Kidney tubule cell (primary cell): ENCODE measurements around the gene BAMBI.

ENCODE experiments used
- DNase-seq: peaks from one replicate; pipeline ENCODE4 v3.0.0-alpha.2; 2018; ENCODE audit warnings: low spot score

BAMBI gene

GRCh38 chr10:28705472-28705871, 28.2 kb downstream of the BAMBI start:
- DNase-seq: no peak

DNA sequence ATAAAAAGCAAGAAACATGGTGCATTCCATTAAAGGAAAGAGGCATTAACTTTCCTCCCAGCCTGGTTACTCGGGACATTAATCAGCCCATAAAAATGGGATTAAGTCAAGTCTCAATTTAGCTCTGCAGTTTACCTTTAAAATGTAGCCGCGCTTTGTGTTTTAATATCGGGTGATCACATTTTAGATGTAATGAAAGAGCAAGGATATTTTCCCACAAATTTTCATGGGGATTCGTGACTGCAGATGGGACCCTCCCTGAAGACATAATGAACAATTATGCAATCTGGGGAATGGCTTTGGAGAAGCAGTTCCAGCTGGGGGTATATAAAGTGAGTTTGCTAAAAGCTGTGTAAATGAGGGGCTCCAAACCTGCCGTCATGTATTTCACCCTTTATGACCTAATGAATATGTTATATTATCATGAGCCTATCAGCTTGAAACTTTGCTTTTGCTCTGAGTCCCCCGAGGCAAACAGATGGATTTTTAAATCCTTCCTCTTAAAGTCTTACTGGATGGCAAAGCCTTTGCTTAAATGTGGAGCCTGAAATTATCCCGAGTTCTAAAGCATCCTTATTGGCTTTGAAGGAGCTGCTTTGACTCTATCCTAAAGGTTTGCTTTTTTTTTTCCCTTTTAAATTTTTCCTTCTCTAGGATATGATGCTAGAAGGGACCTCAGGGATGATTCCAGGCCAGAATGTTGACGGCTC, 31.8 kb downstream of the BAMBI start:
- no peak for DNase-seq

GRCh38 chr10:28710202-28710886, 33.0 kb downstream of the BAMBI start:
- DNase-seq: no peak

GRCh38 chr10:28711041-28711440, 33.7 kb downstream of the BAMBI start:
- DNase-seq: no peak

GRCh38 chr10:28711776-28712175, 34.5 kb downstream of the BAMBI start:
- DNase-seq: peak; percentile 71

DNA sequence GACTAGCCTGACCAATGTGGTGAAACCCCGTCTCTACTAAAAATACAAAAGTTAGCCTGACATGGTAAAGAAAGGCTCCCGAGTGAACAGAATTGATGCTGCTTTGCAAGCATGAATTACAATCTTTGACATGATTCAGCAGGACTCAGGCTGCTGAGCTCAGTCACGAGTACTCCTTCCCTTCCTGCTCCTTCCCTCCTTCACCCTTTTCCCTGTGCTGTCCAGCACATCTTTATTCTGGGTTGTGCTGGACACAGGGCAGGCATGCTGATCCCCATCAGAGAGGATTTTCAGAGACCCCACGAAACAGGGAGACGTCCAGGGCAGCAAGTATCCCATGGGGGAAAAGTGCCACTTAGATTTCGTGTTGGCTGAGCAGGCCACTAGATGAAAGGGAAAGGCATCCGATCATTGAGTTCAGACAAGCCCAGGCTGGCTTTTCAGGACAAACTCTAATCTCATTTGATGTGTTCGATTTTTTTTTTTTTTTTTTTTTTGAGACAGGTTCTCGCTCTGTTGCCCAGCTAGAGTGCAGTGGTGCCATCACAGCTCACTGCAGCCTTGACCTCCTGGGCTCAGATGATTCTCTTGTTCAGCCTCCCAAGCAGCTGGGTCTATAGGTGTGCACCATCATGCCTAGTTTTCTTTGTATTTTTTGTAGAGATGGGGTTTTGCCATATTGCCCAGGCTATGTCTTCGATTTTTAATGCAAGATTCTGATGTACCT, 36.5 kb downstream of the BAMBI start:
- no peak for DNase-seq

GRCh38 chr10:28714401-28715053, 37.2 kb downstream of the BAMBI start:
- DNase-seq: no peak

DNA sequence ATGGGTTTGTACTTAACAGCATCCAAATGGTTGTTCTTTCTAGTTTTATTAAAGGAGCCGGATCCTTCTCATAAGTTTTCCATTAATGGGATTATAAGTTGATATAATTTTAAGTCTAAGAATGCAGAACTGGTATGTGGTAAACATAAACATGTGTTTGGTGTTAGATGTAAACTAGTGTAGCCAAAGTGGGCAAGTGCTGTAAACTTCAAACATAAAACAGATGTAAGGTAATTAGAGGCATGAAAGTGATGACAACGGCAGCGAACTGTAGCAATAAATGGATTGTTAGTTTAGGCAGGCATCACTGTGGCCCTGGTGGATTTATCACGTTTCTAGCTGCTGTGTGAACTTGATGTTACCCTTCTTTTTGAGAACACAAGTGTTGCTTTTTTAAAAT, 37.9 kb downstream of the BAMBI start:
- DNase-seq: no peak

DNA sequence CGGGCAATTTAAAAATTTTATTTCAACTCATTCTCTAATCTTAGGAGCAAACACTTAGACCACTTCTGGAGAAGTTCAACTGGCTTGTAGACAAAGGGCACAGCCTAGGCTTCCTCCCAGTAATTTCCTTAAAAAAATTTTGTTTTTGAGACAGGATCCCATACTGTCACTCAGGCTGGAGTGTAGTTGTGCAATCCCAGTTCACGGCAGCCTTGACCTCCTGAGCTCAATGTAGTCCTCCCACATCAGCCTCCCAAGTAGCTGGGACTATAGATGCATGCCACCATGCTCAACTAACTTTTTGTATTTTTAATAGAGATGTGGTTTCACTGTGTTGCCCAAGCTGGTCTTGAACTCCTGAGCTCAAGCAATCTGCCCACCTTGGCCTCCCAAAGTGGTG, 38.4 kb downstream of the BAMBI start:
- DNase-seq: no peak

GRCh38 chr10:28716748-28717147, 39.4 kb downstream of the BAMBI start:
- DNase-seq: no peak

DNA sequence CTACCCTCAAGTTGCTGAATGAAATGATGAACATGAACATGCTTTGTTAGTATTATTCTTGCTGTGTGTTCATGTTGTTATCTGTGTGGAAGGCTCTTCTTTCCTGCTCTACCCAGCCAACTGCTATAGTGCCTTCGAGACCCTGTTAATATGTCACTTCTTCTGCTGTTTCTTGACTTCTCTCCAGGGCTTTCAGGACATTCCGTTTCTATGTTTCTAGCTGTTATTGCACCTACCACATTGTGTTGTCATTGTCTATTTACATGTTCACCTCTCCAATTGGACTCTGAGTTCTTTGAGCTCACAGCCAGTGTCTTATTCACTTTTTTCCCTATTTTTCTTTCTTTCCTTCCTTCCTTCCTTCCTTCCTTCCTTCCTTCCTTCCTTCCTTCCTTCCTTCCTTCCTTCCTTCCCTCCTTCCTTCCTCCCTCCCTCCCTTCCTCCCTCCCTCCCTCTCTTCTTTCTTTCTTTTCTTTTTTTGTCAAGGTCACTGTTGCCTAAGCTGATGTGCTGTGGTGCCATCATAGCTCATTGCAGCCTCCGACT, 40.4 kb downstream of the BAMBI start:
- DNase-seq: no peak

GRCh38 chr10:28719789-28720436, 42.6 kb downstream of the BAMBI start:
- peak; percentile 43 for DNase-seq

DNA sequence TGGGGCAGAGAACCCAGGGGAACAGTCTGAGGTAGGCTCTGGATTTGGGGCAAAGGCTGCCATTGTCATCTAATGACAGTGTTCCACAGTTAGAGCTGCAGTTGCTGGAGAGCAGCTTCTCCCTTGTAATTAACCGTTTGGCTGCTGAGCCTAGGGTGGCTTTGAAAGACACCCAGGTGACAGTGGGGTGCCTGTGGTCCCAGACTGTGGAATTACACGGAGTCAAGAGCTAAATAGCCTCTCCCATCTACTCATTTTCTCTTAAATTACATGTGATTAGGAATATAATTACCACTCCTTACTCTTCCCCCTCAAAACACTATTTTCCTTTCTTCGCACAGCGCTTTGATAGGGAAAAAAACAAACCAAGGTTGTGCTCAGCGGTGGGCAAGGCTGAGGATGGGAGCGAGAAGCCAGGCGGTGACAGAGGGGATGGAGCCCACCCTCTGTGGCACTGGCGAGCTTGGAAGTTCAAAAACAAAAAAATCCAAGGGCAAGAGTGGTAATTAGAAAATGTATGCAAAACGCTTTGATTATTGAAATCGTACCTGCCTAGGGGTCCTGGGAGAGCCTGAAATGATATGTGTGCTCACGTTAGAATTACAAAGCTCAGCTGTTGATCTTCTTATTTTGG, 44.1 kb downstream of the BAMBI start:
- DNase-seq: no peak

DNA sequence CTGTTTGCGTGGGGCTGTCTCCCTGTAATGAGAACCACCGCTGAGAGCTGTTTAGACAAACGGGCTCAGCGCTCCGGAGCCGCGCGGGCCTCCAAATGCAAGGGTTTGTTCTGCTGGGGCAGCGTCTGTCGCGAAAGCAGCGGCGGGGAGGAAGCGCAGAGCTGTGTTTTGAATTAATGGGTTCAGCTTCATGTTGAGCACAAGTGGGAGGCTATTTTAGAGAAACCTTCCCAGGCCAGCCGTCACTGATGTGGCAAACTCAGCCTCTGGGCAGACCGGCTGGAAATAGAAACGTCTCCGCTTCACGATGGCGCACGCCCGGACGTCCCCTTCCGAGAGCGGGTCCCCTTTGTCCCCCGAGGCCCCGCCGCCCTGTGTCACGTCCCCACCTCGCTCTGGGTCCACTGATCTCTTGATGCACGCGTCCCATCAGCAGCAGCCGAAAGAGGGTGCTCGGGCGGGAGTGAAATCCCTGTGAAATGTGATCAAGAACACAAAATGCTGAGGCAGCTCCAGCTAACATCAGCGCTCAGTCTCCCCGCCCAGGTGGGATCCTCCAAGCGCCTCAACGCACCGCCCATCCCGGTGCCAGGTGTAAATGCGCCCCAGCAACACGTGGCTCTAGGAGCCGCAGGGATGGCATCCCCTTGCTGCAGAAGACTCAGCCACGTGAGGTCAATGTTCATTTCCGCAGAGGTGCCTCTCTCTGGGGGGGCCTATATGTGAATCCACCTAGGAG, 44.9 kb downstream of the BAMBI start:
- DNase-seq: peak; percentile 29

DNA sequence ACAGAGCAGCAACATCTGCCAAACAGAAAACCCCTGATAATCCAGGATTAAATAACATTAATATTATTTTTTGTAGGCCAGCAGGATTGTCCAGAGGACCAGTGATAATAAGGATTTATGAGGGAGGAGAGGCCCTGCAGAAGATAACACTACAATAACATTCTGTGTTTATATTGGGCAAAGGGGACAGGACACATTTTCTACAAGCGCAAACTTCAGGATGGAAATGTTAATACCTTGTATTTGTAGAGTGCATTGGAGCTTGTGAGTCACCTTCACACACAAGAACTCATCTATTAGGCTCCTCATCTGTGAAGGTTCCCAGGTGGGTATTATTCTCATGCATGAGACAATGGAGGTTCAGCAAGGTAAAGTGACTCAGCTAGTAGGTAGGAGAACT, 51.0 kb downstream of the BAMBI start:
- DNase-seq: peak; percentile 56

GRCh38 chr10:28730031-28730778, 52.9 kb downstream of the BAMBI start:
- DNase-seq: no peak

GRCh38 chr10:28732091-28732490, 54.8 kb downstream of the BAMBI start:
- DNase-seq: no peak
